ENCODE results near the gene SEC22C.
A peak's percentile ranks its signal among the peaks of the same experiment; 100 is the strongest.

SEC22C gene

DNA sequence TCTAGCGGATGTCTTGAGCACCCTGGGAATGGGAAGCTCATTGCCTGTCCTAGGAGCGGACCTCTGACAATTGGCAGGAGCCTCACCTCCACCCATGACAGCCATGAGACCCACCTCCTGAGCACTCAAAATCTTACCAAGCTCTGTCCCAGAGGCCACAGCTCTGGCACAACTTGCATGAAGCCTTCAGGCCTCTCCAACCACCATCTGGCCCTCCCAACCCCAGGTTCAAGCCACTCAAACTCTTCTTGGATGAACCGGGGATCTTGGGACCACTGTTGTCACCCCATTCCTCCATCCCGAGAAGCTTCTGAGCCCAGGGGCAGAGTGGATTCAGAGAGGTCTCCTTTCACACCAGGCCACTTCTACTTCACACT, 77.8 kb downstream of the SEC22C start:
- Histone ChIP-seq H3K4me3 (ENCODE audit: low read length in 2 of 2) (no peak overlapping the region), H3K36me3 (ENCODE audit: control insufficient read depth in 2 of 2, insufficient read depth in 2 of 2, low read length in 2 of 2) (no peaks in the 10 kb centered on the region), H3K4me1 (ENCODE audit: control insufficient read depth, insufficient read depth, low read length) (peaks cover 15% of the 10 kb centered on the region), H3K27me3 (ENCODE audit: control insufficient read depth in 1 of 2, insufficient read depth in 2 of 2, low read length in 2 of 2) (peaks cover 25 to 27% of the 10 kb centered on the region in 2 donors), H3K9me3 (ENCODE audit: control insufficient read depth in 2 of 2, low read length in 2 of 2) (no peaks in the 10 kb centered on the region), H3K27ac (ENCODE audit: low read length) (no peak overlapping the region), H3K9ac (ENCODE audit: low read length in 2 of 2) (no peak overlapping the region)

DNA sequence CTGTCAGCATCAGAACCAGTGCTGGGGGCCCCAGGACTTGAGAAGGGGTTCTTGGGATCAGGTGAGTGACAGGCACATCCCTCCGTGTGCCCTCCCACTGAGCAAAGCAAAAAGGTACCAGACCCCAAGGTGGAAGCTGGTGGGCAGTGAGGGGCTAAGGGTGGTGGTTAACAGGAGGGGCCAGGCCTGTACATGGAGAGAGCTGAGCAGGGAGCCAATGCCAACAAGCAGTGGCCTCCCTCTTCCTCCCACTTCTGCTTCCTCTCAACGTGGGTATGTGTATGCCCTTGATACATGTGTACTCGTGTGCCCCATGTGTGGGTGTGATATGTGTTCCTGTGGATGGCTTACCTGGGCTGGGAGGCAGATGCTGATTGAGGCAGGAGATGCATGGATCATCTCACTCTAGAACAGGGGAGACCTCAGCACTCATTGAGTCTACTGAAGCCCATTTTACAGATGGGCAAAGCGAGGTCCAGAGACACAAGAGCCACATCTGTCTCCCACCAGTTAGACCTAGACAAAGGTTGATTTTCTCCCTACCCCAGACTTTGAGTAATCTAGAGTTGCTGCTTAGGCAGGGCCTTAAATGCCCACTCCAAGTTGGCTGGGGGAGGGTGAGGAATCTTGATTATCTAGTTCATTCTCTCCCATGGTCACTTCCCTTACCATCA, 78.4 kb downstream of the SEC22C start:
- peaks cover 27 to 30% of the 10 kb centered on the region in 2 donors for H3K27me3 ChIP-seq (ENCODE audit: control insufficient read depth in 1 of 2, insufficient read depth in 2 of 2, low read length in 2 of 2)
- no peak overlapping the region for H3K9ac ChIP-seq (ENCODE audit: low read length in 2 of 2)
- no peaks in the 10 kb centered on the region for H3K36me3 ChIP-seq (ENCODE audit: control insufficient read depth in 2 of 2, insufficient read depth in 2 of 2, low read length in 2 of 2)
- H3K4me3 ChIP-seq (ENCODE audit: low read length in 2 of 2): peak overlapping the region in 1 of 2 donors; percentile 55
- no peak overlapping the region for H3K27ac ChIP-seq (ENCODE audit: low read length)
- H3K9me3 ChIP-seq (ENCODE audit: control insufficient read depth in 2 of 2, low read length in 2 of 2): no peaks in the 10 kb centered on the region
- peaks cover 15% of the 10 kb centered on the region for H3K4me1 ChIP-seq (ENCODE audit: control insufficient read depth, insufficient read depth, low read length)

DNA sequence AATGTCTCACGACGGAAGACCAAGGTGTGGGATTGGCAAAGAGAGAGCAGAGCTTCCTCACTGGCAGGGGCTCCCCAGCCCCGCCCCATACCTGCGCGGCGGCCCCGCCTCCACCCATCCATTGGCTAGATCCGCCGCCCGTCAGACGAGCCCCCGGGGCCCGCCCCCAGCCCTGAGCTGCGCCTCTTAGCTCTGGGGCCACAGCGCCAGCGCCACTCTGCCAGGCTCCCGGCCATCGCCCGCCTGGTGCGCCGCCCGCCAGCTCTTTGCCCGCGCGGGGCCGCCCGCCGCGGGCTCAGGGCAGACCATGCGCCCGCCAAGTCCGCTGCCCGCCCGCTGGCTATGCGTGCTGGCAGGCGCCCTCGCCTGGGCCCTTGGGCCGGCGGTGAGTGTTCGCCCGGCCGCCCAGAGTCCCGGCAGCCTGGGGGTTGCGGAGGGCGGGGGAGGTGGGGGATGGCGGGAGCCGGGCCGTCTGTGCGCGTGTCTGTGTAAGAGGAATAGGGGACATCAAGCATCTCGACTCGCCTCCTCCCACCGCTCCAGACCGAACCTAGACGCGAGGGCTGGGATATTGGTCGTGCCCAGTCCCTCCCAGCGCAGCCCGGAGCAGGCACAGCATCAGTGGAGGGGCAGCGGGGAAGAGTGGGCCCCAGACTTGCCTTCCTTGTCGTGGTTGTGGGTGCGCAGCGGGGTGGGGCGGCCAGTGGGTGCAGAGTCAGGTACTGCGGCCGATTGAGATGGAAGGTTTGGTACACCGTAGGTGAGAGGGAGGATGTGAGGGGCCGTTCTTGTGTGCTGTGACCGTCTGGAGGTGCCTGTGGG, 79.1 kb downstream of the SEC22C start, which contains the start of gene VIPR1:
Gene VIPR1, plus strand, starts transcription at position 215 of the 822 bp plus-strand sequence. Its CDS starts 93 bp downstream, at position 308.
- Histone ChIP-seq H3K27me3 (ENCODE audit: control insufficient read depth in 1 of 2, insufficient read depth in 2 of 2, low read length in 2 of 2) (peaks cover 27 to 30% of the 10 kb centered on the region in 2 donors), H3K4me3 (ENCODE audit: low read length in 2 of 2) (peak within 1 kb of the TSS; percentile 58 to 68), H3K36me3 (ENCODE audit: control insufficient read depth in 2 of 2, insufficient read depth in 2 of 2, low read length in 2 of 2) (no peaks in the 10 kb centered on the region), H3K27ac (ENCODE audit: low read length) (no peak within 1 kb of the TSS), H3K9ac (ENCODE audit: low read length in 2 of 2) (peak within 1 kb of the TSS in 1 of 2 donors; percentile 13), H3K4me1 (ENCODE audit: control insufficient read depth, insufficient read depth, low read length) (peaks cover 15% of the 10 kb centered on the region), H3K9me3 (ENCODE audit: control insufficient read depth in 2 of 2, low read length in 2 of 2) (no peaks in the 10 kb centered on the region)

DNA sequence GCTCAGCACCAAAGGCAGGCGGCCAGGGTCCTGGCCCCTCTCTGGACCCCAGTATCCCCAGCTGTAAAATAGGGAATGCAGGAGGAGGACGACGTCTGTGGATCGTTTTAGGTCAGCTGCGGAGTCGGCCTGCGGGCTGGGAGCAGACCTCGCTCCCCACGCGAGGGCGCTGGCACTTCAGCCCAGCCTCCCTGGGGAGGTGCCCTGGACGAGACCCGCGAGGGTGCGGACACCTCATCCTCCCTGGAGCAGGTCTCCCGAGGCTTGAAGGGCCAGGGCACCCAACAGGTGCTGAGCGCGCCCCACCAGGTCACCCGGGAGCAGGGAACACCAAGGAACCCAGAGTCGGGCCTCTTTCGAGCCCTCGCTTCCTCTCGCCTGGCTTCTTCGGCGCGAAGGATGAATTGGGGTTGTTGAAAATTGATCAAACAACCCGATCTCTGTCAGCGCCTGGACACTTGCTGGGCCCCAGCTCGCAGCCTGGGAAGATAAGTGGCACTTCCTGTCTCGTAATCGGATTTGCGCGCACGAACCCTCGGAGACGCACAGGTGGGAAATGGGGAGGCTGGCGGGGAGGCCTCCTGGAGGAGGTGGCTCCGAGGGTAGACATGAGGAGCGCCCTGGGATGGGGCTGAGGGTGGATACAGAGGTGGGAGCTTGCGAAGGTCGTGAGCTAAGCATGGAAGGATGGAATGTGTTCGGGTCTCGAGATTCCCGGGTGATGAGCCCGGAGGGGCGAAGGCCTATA, 79.9 kb downstream of the SEC22C start:
- Histone ChIP-seq H3K36me3 (ENCODE audit: control insufficient read depth in 2 of 2, insufficient read depth in 2 of 2, low read length in 2 of 2) (no peaks in the 10 kb centered on the region), H3K4me3 (ENCODE audit: low read length in 2 of 2) (peak overlapping the region; percentile 58 to 68), H3K9ac (ENCODE audit: low read length in 2 of 2) (peak overlapping the region in 1 of 2 donors; percentile 13), H3K27ac (ENCODE audit: low read length) (no peak overlapping the region), H3K9me3 (ENCODE audit: control insufficient read depth in 2 of 2, low read length in 2 of 2) (no peaks in the 10 kb centered on the region), H3K27me3 (ENCODE audit: control insufficient read depth in 1 of 2, insufficient read depth in 2 of 2, low read length in 2 of 2) (peaks cover 27 to 30% of the 10 kb centered on the region in 2 donors), H3K4me1 (ENCODE audit: control insufficient read depth, insufficient read depth, low read length) (peaks cover 15% of the 10 kb centered on the region)

DNA sequence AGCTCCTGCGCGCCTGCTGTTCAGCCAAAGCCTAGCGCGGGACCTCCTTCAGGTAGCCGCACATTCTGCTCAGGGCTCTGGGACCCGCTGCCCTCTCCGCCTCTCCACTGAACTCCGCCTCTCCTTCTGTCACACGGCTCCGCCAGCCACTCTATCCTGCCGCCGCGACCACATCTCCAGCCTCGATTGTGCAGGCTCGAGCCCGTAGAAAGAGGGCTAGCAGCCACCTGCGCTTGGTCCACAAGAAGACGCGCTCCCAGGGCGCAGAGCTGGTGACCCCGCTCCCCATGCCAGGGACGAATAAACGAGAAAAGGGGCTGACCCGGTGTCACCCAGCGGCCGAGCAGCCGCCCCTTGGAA, 80.5 kb downstream of the SEC22C start:
- Histone ChIP-seq H3K4me3 (ENCODE audit: low read length in 2 of 2) (peak overlapping the region; percentile 58 to 68), H3K4me1 (ENCODE audit: control insufficient read depth, insufficient read depth, low read length) (peaks cover 15% of the 10 kb centered on the region), H3K27me3 (ENCODE audit: control insufficient read depth in 1 of 2, insufficient read depth in 2 of 2, low read length in 2 of 2) (peaks cover 27 to 30% of the 10 kb centered on the region in 2 donors), H3K27ac (ENCODE audit: low read length) (no peak overlapping the region), H3K9ac (ENCODE audit: low read length in 2 of 2) (peak overlapping the region in 1 of 2 donors; percentile 13), H3K36me3 (ENCODE audit: control insufficient read depth in 2 of 2, insufficient read depth in 2 of 2, low read length in 2 of 2) (no peaks in the 10 kb centered on the region), H3K9me3 (ENCODE audit: control insufficient read depth in 2 of 2, low read length in 2 of 2) (no peaks in the 10 kb centered on the region)

DNA sequence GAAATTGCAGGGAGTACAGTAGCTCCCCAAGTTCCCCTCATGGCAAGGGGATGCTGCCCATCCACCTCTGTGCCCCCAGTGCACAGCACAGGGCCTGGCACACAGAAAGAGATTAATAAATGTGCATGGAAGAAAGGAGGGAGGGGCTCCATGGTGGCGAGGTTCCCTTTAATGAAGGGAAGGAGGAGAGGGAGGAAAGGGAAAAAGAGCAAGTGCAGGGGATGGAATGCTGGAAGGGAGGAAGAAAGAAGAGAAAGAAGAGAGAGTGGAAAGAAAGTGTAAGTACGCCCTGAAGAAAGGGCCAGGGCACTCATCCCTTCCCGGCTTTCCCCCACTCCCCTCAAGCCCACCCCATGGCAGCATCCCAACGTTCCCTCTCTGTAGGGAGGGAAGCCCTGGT, 80.9 kb downstream of the SEC22C start:
- H3K4me3 ChIP-seq (ENCODE audit: low read length in 2 of 2): no peak overlapping the region
- peaks cover 15% of the 10 kb centered on the region for H3K4me1 ChIP-seq (ENCODE audit: control insufficient read depth, insufficient read depth, low read length)
- H3K27ac ChIP-seq (ENCODE audit: low read length): no peak overlapping the region
- no peaks in the 10 kb centered on the region for H3K9me3 ChIP-seq (ENCODE audit: control insufficient read depth in 2 of 2, low read length in 2 of 2)
- peaks cover 27 to 30% of the 10 kb centered on the region in 2 donors for H3K27me3 ChIP-seq (ENCODE audit: control insufficient read depth in 1 of 2, insufficient read depth in 2 of 2, low read length in 2 of 2)
- H3K9ac ChIP-seq (ENCODE audit: low read length in 2 of 2): no peak overlapping the region
- no peaks in the 10 kb centered on the region for H3K36me3 ChIP-seq (ENCODE audit: control insufficient read depth in 2 of 2, insufficient read depth in 2 of 2, low read length in 2 of 2)

DNA sequence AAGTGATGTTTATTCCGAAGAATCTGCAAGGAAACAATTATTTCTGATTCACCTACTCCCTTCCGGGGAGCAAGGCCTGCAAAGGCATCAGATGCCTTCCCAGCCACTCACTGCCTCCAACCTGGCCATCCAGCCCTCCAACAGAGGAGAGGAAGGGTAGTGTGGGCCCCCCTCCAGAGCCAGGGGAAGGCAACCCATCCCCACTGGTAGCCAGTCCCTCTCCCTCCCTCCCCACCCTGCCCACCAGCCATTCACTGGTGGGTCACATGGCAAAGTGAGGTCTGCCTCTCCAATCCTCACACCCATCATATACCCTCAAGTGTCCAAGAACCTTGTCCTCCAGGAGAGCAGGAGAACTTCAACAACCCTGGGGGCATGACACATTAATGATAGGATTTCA, 81.7 kb downstream of the SEC22C start:
- H3K9me3 ChIP-seq (ENCODE audit: control insufficient read depth in 2 of 2, low read length in 2 of 2): no peaks in the 10 kb centered on the region
- no peak overlapping the region for H3K9ac ChIP-seq (ENCODE audit: low read length in 2 of 2)
- no peak overlapping the region for H3K4me3 ChIP-seq (ENCODE audit: low read length in 2 of 2)
- peaks cover 15% of the 10 kb centered on the region for H3K4me1 ChIP-seq (ENCODE audit: control insufficient read depth, insufficient read depth, low read length)
- H3K36me3 ChIP-seq (ENCODE audit: control insufficient read depth in 2 of 2, insufficient read depth in 2 of 2, low read length in 2 of 2): no peaks in the 10 kb centered on the region
- H3K27ac ChIP-seq (ENCODE audit: low read length): no peak overlapping the region
- peaks cover 27 to 30% of the 10 kb centered on the region in 2 donors for H3K27me3 ChIP-seq (ENCODE audit: control insufficient read depth in 1 of 2, insufficient read depth in 2 of 2, low read length in 2 of 2)

DNA sequence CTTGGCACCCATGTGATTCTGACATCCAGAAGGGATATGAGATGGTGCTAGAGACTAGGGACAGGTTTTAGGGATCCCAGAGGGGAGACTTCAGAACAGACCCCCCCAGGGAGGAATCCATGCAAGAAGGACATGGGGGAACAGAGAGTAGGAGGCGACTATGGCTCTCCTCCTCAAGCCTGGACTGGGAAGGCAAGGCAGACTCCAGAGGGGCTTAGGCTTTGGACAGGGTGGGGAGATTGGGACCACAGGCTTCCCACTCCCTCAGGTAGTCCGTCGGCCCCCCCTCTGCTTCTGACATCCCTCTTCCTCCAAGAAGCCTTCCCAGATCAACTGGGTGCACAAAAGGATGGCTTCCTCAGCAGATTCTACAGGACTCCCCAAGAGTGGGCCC, 82.3 kb downstream of the SEC22C start:
- H3K27me3 ChIP-seq (ENCODE audit: control insufficient read depth in 1 of 2, insufficient read depth in 2 of 2, low read length in 2 of 2): peaks cover 27 to 30% of the 10 kb centered on the region in 2 donors

DNA sequence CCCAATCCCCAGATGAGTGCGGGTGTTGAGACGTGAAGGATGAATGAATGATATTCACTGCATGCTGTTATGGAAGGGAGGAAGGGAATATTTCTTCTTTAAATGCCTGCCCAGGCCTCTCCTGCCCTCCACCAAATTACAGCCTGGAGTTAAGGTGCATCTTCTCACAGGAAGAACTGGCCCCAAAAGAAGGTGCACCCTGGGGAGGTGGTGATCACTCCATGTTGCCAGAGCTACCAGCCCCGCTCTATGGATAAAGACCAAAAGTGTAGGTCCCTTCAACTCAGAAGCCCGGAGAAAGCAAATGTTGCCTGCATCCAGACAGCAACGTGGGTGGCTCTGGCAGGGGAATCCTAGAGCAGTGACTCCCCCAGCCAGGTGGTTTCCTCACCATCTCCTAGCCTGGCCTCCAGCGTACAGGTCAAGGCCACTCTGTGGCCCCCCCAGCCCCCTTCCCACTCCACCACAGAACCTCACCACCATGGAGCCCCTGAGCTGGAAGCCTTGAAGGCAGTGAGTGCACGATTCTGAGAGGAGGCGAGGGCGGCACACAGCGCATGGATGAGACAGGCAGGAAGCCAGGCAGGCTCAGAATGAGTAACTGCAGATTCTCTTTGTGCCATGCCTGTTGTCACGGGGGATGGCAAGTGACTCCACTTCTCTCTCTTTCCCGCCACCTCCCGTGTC, 82.8 kb downstream of the SEC22C start:
- no peak overlapping the region for H3K27ac ChIP-seq (ENCODE audit: low read length)
- peaks cover 15% of the 10 kb centered on the region for H3K4me1 ChIP-seq (ENCODE audit: control insufficient read depth, insufficient read depth, low read length)
- no peaks in the 10 kb centered on the region for H3K36me3 ChIP-seq (ENCODE audit: control insufficient read depth in 2 of 2, insufficient read depth in 2 of 2, low read length in 2 of 2)
- H3K9me3 ChIP-seq (ENCODE audit: control insufficient read depth in 2 of 2, low read length in 2 of 2): no peaks in the 10 kb centered on the region
- H3K9ac ChIP-seq (ENCODE audit: low read length in 2 of 2): no peak overlapping the region
- H3K27me3 ChIP-seq (ENCODE audit: control insufficient read depth in 1 of 2, insufficient read depth in 2 of 2, low read length in 2 of 2): peaks cover 27 to 30% of the 10 kb centered on the region in 2 donors
- no peak overlapping the region for H3K4me3 ChIP-seq (ENCODE audit: low read length in 2 of 2)

More for the DNA sequence above, 82.3 kb downstream of the SEC22C start:
- Histone ChIP-seq H3K4me1 (ENCODE audit: control insufficient read depth, insufficient read depth, low read length) (peaks cover 15% of the 10 kb centered on the region), H3K4me3 (ENCODE audit: low read length in 2 of 2) (no peak overlapping the region), H3K9me3 (ENCODE audit: control insufficient read depth in 2 of 2, low read length in 2 of 2) (no peaks in the 10 kb centered on the region), H3K36me3 (ENCODE audit: control insufficient read depth in 2 of 2, insufficient read depth in 2 of 2, low read length in 2 of 2) (no peaks in the 10 kb centered on the region), H3K27ac (ENCODE audit: low read length) (no peak overlapping the region), H3K9ac (ENCODE audit: low read length in 2 of 2) (no peak overlapping the region)

DNA sequence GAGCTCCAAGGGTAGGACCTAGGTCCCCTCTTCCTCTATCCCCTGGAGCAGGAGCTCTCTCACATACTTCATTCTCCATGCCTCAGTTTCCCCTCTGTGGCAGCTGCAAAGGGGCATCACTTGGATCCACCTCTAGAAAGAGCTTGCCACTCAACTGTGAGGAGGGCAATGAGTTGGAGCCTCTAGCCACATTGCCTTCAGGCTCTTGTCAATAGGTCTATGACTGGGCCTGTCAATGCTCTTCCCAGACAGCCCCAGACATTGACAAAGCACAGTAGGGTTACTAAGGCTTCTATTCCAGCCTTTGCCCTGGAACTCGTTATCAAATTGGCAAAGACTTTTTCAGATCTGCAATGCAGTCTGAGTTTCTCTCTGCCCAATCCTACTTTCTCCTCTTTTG, 83.7 kb downstream of the SEC22C start:
- Histone ChIP-seq H3K4me3 (ENCODE audit: low read length in 2 of 2) (no peak overlapping the region), H3K27me3 (ENCODE audit: control insufficient read depth in 1 of 2, insufficient read depth in 2 of 2, low read length in 2 of 2) (peaks cover 26 to 27% of the 10 kb centered on the region in 2 donors), H3K27ac (ENCODE audit: low read length) (no peak overlapping the region), H3K9me3 (ENCODE audit: control insufficient read depth in 2 of 2, low read length in 2 of 2) (no peaks in the 10 kb centered on the region), H3K36me3 (ENCODE audit: control insufficient read depth in 2 of 2, insufficient read depth in 2 of 2, low read length in 2 of 2) (no peaks in the 10 kb centered on the region), H3K4me1 (ENCODE audit: control insufficient read depth, insufficient read depth, low read length) (peaks cover 15% of the 10 kb centered on the region), H3K9ac (ENCODE audit: low read length in 2 of 2) (no peak overlapping the region)
